ENCODE data around the gene TGOLN2.
"Not testable (repeated sequence)": the region's sequence is repeated elsewhere in the genome, so short reads cannot be mapped to it uniquely, and the experiment has no call there.

Gene TGOLN2

GRCh38 chr2:85334928-85335327, 7.1 kb upstream of the TGOLN2 start:
- DNase-seq = no peak

DNA sequence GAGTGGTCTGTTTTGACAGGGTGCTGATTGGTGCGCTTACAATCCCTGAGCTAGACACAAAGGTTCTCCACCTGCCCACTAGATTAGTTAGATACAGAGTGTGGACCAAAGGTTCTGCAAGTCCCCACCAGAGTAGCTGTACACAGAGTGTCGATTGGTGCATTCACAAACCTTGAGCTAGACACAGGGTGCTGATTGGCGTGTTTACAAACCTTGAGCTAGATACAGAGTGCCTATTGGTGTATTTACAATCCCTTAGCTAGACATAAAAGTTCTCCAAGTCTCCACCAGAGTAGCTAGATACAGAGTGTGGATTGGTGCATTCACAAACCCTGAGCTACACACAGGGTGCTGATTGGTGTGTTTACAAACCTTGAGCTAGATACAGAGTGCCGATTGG, 6.1 kb upstream of the TGOLN2 start:
- not testable (repeated sequence) for DNase-seq

- DNase-seq = no peak
Measured at GRCh38 chr2:85330839-85331636, 3.2 kb upstream of the TGOLN2 start.

- not testable (repeated sequence) for DNase-seq
Measured at GRCh38 chr2:85329701-85330100, 1.9 kb upstream of the TGOLN2 start.

DNA sequence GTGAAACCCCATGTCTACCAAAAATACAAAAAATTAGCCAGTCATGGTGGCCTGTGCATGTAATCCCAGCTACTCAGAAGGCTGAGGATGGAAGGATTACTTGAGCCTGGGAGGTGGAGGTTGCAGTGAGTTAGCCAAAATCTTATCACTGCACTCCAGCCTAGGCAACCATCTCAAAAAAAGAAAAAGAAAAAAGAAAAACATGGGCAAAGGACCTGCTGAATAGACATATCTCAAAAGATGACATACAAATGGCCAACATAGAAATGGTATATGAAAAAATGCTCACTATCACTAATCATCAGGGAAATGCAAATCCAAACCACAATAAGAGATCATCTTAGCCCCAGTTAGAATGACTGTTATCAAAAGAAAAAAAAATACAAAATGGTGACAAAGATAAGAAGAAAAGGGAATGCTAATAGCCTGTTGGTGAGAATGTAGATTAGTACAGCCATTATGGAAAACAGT, 1.4 kb upstream of the TGOLN2 start:
- DNase-seq = no peak

GRCh38 chr2:85327160-85327821, 498 bp downstream of the TGOLN2 start:
- peak; percentile 23 for DNase-seq

- DNase-seq = peak; percentile 23
Measured at GRCh38 chr2:85326406-85327159, 1.2 kb downstream of the TGOLN2 start.

- DNase-seq = no peak
Measured at GRCh38 chr2:85325466-85325811, 2.4 kb downstream of the TGOLN2 start.

- no peak for DNase-seq
Measured at GRCh38 chr2:85324639-85325465, 2.9 kb downstream of the TGOLN2 start.

DNA sequence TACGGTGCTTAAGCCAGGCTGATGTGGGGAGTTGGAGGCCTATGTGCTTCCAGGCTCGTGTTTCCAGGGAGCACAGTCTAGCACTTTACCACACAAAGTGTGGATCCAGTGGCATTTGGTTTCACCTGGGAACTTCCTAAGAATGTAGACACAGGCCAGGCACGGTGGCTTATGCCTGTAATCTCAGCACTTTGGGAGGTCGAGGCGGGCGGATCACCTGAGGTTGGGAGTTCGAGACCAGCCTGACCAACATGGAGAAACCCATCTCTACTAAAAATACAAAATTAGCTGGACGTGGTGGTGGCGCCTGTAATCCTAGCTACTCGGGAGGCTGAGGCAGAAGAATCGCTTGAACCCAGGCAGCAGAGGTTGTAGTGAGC, 3.8 kb downstream of the TGOLN2 start:
- DNase-seq = not testable (repeated sequence)

DNA sequence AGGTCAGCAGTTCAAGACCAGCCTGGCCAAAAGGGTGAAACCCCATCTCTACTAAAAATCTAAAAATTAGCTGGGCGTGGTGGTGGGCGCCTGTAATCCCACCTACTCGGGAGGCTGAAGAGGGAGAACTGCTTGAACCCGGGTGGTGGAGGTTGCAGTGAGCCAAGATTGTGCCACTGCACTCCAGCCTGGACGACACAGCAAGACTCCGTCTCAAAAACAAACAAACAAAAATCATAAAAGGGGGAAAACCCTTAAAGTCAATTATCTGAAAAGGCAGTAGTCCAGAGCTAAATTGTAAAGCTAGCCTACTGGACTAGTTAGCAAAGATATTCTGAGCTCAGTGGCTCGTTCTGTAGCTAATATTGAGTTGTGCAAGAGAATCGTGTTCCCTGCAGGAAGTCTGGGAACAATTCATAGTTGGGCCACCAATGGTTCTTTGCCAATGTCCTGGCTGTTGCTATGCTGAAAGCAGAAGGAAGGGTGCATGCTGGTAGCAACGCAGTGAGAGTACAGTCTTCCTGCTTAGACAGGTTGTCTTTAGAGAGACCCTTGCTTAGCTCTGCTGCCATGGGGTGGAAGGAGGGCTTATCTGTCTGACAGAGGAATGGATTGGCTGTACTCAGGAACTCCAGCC, 4.3 kb downstream of the TGOLN2 start:
- DNase-seq = no peak

DNA sequence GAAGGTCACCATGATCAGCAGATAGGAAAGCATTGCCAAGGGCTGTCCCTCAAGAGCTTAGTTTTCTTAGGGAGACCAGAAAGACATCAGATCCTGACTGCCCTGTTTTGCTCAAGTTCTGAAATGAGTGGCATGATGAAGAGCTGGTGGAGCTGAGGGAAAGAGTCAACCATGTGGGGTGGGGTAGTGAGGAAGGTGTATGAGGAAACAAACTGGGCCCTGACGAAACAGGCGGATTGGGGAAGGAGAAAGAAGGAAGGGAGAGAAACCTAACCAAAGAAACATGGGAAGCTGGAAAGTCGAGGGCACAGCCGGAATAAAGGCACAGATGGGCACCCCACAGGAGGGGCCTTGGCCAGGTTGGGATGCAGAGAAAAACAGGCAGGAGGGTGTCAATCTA, 8.0 kb downstream of the TGOLN2 start:
- DNase-seq = no peak

GRCh38 chr2:85318222-85319074, 9.3 kb downstream of the TGOLN2 start:
- DNase-seq = no peak

DNA sequence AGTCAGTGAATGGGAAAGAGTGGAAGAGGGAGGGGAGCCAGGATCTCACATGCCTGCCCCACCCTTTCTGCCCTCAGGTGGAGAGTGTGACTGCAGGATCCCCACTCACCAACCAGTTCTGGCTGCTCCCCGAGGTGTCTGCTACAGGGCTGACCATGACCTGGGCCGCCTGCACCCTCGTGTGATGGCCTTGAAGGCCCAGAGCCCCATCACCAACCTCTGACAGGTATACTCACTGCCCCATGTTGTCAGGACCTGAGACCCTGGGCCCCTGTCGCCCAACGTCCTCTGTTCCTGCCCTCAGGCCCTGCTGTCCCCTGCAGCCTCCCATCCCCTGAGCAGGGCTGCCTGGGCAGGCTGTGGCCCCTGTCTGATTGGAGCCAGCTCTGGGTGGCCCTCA, 11.9 kb downstream of the TGOLN2 start:
- not testable (repeated sequence) for DNase-seq

DNA sequence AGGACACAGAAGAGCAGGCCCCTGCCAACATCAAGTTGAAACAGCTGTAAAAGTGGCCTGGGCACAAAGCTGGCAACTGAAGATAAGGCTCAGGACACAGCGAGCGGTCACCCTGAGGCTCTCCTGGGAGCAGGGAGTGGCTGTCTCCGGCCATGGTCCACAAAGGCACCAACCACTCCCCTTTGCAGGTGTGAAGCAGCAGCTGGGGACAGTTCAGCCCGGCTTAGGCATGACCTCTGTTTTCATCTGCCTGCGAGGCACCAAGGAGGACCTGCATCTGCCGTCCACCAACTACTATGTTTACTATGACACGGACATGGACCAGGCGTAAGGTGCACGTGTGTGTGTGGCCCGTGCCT, 12.9 kb downstream of the TGOLN2 start:
- DNase-seq = no peak

- no peak for DNase-seq
Measured at GRCh38 chr2:85312404-85312803, 15.4 kb downstream of the TGOLN2 start.

DNA sequence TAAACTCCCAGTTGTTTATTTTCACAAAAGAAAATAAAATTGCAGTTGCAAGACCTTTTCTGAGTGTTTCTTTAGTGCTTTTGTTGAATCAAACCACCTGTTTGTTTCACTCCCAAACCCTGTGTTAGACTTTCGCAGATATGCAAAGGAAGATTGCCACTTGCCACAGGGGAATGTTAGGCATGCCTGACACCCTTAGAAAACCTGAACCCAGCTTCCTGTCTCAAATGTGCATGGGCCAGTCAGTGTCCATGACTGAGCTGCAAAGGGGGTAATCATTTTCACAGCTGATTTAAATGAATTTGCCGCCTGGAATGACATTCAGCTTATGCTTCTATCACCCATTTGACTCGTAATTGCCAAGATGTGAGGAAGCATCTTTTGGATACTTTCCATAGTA, 17.5 kb downstream of the TGOLN2 start:
- DNase-seq = no peak

DNA sequence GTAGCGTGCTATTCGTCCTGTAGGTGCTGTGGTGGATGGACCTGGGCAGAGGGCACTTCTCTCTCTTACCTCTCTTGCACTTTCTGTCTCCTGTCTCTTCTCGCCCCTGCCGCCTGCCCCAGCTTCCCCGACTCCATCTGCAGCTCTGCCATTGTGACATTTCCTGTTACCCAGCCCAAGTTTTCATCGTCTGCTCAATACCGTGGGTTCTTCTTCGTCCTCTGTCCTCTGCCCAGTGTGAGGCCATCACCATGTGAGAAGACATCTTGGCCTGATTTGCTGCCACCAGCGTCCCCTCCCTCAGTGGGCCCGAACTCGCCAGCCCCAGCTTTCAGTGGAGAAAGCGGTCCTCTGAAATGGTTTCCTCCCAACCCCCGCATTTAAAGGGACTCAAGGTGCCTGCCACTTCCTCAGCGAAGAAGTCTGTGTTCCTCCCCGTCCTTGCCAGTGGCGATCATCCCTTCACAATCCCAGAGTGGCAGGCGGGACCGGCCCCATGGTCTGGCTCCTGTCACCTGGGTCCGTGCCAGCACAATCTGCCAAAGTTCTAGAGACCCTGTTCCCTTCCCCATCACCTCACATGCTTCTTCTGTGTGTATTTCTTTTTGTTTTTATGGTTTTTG, 18.0 kb downstream of the TGOLN2 start:
- no peak for DNase-seq

GRCh38 chr2:85308896-85309555, 18.8 kb downstream of the TGOLN2 start:
- DNase-seq = no peak

GRCh38 chr2:85308201-85308600, 19.6 kb downstream of the TGOLN2 start:
- DNase-seq = no peak

GRCh38 chr2:85307527-85307897, 20.3 kb downstream of the TGOLN2 start:
- DNase-seq = no peak
